Measurements from ENCODE around the gene OPCML.

Gene OPCML

GRCh38 chr11:132579136-132579535, 953.2 kb downstream of the OPCML start:
- no peak for DNase-seq

DNA sequence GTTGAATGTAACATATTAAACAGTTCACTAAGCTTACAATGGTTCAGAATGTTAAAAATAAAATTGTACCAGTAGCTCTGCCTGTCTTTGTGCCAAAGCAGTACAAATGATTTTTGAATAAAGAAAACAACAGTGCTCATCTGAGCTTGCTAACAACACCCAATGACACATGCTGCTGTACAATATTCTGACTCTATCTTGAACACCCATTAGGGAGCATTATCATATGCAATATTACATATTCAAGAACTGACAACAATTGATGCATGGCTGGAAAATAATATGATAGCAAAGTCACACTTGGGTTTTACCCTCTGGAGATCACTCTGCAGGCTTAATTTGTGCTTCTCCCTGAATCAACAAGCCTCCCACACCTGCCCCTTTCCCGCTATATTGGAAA, 953.7 kb downstream of the OPCML start:
- no peak for DNase-seq

DNA sequence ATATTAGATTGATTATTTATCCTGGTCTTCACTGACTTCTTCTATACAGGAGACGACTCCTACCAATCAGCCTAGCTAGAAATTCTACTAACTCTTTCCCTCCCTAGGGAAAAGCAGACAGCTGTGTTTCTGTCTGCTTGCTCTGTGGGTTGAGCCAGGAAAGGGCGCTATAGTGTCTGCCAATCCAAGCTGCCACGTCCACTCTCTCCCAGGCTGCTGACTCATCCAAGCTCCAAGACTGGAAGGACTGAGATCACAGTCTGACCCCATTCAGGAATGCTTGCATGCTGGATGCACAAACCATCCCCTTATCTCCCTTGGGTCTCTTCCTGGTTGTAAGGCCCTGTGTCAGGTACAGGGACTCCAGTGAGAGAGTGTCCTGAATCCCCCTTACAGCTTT, 955.6 kb downstream of the OPCML start:
- no peak for DNase-seq

DNA sequence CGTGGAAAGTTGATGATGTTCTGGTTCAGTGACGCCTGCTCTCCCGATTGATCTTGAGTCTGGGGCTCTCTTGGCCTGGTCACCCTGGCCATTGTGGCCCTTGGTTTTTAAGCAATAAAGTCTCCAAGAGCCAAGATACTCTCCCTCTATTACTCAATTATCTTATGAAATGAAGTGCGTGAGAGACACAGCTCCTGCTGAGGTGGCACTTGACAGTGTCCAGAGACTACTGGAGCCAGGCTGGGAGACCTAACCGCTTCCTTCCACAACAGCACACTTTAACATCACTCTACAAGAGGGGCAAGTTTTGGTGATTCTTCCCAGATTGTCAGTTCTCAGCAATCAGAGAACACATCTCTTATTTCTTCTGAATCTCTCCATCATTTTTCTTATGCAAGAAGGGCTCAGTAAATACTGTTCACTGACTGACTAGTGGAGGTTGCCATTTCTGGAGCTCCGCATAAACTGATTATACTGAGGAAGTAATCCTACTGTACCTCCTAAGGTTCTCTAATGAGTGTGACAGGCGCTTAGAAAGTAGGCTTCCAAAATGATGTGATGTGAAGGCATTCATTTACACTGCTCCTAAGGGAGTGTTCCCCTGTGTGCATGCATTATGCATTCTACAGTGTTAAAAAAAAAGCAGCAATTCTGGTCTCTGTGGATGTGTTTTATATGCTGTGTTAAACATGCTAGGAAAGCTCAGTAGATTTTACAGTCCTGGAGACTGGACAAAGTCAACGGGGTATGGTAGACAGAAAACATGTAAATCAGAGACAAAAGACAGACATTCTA, 968.0 kb downstream of the OPCML start:
- no peak for DNase-seq

GRCh38 chr11:132563050-132563449, 969.3 kb downstream of the OPCML start:
- no peak for DNase-seq

DNA sequence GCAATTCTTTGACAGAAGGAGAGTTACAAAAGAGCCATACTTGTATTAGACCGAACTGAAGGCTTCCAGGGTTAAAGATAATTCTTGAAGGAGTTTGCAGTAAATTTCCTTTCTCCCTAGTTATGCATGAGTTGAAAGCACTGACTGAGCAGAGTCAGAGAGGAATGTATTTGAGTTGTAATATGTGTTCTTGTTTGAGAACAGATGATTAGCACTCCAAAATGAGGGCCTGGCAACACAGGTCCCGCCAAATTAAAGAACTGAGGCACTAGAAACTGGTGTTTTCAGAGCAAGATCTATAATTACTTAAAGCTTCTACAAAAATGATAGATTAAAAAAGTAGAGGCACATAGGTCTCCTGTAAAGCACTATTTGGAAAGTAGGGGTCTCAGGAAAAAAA, 970.4 kb downstream of the OPCML start:
- no peak for DNase-seq

DNA sequence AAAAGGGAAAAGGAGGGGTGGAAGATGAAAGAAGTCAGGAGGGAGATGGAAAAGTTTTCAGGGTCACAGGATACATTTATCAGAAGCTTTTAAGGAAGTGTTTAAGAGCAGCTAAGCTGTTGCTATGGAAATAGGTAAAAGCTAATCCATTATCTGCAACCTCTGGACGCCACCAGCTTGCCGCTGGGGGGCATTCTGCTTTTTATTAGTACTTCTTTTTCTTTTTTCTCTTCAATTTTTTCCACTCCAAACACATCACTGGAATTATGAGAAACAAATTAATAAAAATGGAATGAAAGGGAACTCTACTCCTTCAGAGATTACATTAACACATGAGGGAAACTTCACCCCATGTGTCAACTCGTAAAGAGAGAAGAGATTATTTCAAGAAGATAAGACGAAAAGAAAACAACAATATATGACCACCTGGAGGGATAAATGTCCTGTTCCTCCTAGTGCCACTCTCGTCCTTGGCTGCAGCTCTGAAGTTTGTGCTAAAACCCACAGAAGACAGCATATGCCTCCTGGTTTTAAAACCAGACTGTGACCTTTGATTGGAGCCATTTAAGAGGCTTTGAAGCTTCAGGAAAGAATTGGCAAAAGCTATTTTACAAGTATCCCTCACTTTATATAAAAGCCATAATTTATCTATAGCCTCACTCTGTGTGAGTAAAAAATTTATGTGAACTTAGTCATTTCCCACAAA, 972.8 kb downstream of the OPCML start:
- no peak for DNase-seq

- no peak for DNase-seq
Measured at GRCh38 chr11:132556316-132556715, 976.0 kb downstream of the OPCML start.

DNA sequence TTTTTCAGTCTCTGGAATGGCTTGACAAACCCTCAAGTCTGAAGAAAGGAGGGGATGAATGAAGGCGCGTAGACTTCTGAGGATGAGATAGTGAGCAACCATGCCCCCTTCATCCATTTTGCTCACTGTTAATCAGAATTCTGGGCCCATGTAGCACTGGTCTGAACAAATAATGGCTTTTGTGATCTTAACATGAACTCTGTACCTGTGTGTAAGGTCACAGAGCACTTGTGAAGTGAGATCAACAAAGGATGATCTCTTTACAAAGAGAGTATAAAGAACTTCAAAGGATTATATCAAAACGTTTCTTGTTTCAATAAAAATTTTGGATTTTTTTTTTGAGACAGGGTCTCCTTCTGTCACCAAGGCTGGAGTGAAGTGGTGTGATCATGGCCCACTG, 976.7 kb downstream of the OPCML start:
- DNase-seq, result no peak

GRCh38 chr11:132551016-132551415, 981.3 kb downstream of the OPCML start:
- no peak for DNase-seq

GRCh38 chr11:132549561-132549960, 982.7 kb downstream of the OPCML start:
- no peak for DNase-seq

GRCh38 chr11:132549001-132549400, 983.3 kb downstream of the OPCML start:
- no peak for DNase-seq

- DNase-seq, result no peak
Measured at GRCh38 chr11:132544007-132544406, 988.3 kb downstream of the OPCML start.

- no peak for DNase-seq
Measured at GRCh38 chr11:132541794-132542193, 990.5 kb downstream of the OPCML start.

GRCh38 chr11:132540581-132540980, 991.7 kb downstream of the OPCML start:
- no peak for DNase-seq

DNA sequence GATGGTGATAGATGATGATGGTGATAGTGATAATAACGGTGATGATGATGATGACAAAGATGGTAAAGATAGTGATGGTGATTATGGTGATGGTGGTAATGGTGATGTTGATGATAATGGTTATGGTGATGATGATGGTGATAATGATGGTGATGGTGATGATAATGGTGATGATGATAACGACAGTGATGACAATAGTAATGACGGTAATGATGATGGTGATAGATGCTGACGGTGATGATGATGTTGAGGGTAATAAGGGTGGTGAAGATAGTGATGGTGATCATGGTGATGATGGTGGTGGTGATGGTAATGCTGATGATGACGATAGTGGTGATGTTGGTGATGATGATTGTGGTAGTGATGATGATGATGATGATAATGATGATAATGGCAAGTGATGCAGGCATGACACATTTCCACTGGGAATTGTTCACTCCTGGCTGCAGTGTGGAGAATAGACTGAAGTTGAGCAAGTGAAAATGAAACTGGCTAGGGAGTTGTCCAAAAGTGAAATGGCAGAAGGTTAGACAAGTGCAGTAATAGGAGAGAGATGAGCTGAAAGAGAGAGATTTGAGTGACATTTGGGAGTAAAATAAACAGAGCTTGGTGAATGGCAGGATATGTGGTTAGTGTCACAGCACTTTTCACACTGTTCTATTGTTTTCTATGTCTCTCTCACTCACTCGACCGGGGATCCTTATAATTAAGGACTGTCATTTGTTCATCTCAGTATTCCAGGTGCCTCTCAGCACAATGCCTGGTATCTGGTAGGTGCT, 992.5 kb downstream of the OPCML start:
- DNase-seq, result no peak

DNA sequence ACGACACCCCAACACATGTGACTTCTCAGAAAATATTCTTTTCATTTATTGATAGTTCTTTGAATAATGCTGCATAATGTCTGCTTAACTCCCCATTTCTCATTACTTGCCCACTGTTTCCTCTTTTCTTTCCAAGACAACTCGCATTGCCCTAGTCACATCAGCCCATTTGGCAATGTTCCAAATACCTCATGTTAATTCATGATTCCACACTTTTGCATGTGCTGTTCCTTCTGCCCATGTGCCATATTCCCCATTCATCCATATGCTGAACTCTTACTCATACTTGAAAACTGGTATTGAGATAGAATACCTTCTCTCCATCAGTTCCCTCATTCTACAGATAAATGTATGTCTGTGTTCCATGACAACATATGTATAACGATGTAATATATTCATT, 993.7 kb downstream of the OPCML start:
- DNase-seq, result no peak

- DNase-seq, result no peak
Measured at GRCh38 chr11:132535830-132536229, 996.5 kb downstream of the OPCML start.

GRCh38 chr11:132531921-132532320, 1000.4 kb downstream of the OPCML start:
- no peak for DNase-seq

GRCh38 chr11:132528181-132528580, 1004.1 kb downstream of the OPCML start:
- no peak for DNase-seq

DNA sequence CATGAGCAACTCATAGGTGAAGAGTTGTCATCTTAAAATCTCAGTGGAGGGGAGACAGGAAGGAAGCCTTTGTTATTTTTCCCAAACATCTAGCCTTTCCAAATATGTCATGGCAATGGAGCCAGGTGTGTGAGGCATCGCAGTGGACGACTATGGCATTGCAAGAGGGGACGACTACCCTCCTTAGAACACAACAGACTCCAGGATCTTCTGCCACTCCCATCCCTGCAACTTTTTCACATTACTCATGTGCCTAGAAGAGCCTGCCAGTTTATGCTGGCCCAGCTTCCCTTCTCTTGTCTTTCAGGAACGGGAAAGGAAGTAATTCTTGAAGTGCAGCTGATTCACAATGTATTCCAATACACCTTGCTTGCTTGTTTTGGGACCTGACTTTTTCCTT, 1008.4 kb downstream of the OPCML start:
- DNase-seq, result no peak

GRCh38 chr11:132520199-132520598, 1012.1 kb downstream of the OPCML start:
- no peak for DNase-seq

DNA sequence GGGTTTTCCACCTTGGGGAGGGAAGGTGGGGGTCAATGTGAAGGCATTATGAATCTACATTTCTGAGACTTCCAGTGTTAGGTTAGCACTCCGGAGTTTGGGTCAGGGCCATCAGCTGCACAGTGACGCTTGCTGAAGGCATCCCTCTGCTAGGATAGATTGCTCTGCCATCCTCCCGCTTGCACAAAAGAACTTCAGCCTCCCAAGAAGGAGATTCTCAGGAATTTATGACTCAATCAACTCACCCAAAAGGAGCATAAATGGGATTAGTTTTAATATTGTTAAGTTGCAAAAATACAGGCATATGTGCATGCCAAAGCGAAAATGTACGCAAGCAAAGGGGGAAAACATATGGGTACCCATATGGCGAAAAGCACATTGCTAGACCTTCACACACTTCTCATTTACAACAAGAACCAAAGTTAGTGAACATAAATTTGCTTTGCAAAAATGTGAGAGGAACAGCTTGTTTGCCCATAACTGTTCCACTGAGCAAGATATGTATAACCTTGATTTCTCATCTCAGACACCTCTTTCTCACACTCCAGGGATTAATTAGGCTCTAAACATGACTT, 1013.0 kb downstream of the OPCML start:
- DNase-seq, result no peak

All from activated CD4-positive, alpha-beta T cell treated with anti-CD3 and anti-CD28 coated beads for 48 hours (primary cell).